Endometrial microvascular endothelial cells (primary cell): ENCODE results near the gene PLEKHG4B. TPM values are rescaled to one million over a fixed set of nuclear protein-coding genes. Genes with fewer than 3 reads are reported as not detected.
"Not testable (repeated sequence)": the region's sequence is repeated elsewhere in the genome, so short reads cannot be mapped to it uniquely, and the experiment has no call there.

Experiments used
- in situ Hi-C: cut with HindIII; loops from 2 replicates; pipeline ENCODE4 v1.10.0; 2017; ENCODE audit warnings: low sequenced_read_pairs, low pct_unique_long_range_greater_than_20kb; ENCODE audit errors: inconsistent ontology term
- total RNA-seq: library from RNA; depleted of rRNA; stranded (reverse); fragments of >200 nt; gene quantifications from one replicate; pipeline ENCODE4 v1.2.3, GENCODE V29; 2015; ENCODE audit errors: inconsistent ontology term

PLEKHG4B gene, protein sequence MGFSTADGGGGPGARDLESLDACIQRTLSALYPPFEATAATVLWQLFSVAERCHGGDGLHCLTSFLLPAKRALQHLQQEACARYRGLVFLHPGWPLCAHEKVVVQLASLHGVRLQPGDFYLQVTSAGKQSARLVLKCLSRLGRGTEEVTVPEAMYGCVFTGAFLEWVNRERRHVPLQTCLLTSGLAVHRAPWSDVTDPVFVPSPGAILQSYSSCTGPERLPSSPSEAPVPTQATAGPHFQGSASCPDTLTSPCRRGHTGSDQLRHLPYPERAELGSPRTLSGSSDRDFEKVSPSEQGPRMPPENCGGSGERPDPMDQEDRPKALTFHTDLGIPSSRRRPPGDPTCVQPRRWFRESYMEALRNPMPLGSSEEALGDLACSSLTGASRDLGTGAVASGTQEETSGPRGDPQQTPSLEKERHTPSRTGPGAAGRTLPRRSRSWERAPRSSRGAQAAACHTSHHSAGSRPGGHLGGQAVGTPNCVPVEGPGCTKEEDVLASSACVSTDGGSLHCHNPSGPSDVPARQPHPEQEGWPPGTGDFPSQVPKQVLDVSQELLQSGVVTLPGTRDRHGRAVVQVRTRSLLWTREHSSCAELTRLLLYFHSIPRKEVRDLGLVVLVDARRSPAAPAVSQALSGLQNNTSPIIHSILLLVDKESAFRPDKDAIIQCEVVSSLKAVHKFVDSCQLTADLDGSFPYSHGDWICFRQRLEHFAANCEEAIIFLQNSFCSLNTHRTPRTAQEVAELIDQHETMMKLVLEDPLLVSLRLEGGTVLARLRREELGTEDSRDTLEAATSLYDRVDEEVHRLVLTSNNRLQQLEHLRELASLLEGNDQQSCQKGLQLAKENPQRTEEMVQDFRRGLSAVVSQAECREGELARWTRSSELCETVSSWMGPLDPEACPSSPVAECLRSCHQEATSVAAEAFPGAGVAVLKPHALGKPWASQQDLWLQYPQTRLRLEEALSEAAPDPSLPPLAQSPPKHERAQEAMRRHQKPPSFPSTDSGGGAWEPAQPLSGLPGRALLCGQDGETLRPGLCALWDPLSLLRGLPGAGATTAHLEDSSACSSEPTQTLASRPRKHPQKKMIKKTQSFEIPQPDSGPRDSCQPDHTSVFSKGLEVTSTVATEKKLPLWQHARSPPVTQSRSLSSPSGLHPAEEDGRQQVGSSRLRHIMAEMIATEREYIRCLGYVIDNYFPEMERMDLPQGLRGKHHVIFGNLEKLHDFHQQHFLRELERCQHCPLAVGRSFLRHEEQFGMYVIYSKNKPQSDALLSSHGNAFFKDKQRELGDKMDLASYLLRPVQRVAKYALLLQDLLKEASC (N-terminal part only)
- 0.19 TPM for total RNA-seq

DNA sequence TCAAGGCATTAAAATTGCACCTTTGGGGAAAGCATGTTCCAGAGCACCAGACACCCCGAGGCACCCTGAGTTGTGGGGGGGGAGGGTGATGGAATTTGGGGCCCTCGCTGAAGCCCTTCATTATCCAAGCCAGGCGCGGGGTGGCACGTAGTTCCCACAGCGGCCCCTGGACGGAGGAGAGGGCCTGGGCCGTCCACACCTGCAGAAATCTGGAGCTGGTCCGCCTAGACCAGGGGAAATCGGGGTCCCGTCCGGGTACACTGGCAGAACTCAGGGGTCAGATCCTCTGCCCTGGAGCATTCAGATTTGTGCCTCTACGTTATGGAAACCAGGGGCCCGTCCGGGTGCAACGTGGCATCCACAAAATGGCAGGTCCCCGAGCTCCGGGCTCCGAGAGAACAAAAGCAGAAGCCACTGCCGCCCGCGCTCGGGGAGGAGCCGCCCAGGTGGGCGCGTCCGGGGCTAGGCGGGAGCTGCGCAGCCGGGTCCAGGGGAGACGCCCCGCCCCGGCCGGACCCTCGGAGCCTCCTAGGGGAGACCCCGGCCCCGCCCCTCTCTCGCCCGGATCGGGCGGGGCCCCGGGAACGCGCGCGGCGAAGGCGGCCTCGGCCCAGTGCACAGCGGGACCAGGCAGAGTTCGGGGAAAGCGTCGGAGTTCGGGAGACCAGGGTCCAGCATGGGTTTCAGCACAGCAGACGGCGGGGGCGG is at the start of gene PLEKHG4B:
Gene PLEKHG4B, plus strand, starts transcription at position 613 of the 708 bp plus-strand sequence. Its CDS starts 64 bp downstream, at position 677.
- in situ Hi-C loops: no loop called here

DNA sequence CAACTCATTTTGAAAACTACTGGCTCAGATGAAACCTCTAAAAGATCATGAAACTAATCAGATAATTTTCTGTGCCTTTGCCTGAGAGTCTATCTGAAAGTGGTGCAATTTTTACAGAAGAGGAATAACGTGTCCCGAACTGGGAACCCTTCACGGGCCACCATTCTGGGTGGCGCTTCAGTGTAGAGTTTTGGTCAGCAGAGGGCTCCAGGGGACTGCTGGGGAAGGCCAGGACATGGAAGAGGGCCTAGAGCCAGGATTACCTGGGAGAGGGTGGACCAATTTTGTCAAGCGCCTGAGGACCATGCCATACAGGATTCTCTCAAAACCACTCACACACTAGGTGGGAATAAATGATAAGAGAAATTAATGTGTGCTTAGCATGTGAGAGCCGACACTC is 49.7 kb upstream of the PLEKHG4B start:
- in situ Hi-C loops: no loop called here

DNA sequence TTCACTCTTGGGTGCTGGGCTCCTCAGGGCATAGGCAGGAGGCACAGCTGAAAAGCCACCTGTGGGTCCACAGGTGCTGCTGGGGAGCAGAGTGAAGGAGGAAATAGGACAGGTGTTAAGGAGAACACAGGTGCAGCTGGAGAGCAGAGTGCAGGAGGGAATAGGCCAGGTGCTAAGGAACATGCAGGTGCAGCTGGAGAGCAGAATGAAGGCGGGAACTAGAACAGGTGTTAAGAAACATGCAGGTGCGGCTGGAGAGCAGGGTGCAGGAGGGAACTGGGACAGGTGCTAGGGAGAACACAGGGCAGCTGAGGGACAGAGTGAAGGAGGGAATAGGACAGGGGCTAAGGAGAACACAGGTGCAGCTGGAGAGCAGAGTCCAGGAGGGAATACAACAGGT is 43.8 kb upstream of the PLEKHG4B start:
- in situ Hi-C loops: no loop called here

DNA sequence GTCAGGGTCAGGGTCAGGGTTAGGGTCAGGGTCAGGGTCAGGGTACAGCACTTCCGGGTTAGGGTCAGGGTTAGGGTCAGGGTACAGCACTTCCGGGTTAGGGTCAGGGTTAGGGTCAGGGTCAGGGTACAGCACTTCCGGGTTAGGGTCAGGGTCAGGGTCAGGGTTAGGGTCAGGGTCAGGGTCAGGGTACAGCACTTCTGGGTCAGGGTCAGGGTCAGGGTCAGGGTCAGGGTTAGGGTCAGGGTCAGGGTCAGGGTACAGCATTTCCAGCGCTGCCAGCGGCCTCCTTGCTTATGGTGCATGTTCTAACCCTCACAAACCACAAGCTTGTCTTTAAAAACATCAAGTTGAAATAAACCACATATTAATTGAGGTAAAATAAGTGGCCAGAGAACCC is 42.4 kb upstream of the PLEKHG4B start:
- in situ Hi-C loops: not testable (repeated sequence)

DNA sequence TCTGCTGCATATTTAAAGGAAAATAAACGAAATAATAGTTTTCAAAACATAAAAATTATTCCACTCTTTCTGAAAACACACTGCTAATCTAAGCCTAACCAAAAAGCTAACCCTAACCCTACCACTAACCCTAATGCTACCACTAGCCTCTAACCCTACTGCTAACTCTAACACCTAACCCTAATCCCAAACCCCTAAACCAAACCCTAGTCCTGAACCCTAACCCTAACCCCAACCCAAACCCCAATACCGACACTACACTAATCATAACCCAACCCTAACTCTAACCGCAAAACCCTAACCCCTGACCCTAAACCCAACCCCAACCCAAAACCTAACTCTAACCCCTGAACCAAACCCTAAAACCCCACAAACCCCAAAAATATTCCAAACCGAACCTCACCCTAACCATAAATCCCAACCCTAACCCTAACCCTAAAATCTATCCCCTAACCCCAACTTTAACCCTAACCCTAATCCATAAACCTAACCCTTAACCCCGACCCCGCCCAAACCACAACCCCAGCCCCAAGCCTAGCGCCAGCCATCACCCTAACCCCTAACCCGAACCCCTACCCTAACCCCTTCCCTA is 41.9 kb upstream of the PLEKHG4B start:
- in situ Hi-C loops: no loop called here

DNA sequence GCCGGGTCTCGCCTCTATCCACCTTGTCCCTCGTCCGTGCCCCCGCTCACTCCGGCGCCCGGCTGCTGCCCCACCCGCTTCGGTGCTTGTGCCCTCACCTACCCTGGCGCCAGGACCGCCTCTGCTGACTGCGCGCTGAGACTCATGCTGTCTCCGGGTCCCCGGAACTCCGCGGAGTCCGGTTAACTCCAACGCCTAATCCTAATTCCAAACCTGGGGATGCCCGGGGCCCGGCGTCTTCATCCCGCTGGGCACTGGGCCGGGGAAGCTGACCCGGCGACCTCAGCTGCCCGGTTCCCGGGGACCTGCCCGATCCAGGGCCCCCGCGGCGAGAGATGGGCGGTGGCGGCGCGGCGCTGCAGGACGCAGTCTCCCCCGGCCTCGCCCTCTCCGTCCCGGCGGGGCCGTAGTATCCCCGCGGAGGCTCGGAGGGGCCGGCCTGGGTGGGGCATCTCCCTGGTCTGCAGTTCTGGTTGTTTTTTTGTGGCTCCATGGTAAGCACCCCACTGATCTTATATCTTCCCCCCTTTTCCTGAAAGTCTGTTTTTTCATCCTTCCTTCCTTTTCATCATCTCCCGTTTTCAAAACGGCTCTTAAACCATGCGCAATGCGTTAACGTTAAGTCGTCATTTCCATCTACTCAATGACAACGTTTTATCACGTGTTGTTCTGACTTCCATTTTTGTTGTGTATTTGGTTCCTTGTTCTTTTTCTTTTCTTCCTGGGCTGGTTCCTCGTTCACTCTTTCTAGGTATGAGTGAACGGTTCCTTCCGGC is 41.1 kb upstream of the PLEKHG4B start:
- in situ Hi-C loops: no loop called here

DNA sequence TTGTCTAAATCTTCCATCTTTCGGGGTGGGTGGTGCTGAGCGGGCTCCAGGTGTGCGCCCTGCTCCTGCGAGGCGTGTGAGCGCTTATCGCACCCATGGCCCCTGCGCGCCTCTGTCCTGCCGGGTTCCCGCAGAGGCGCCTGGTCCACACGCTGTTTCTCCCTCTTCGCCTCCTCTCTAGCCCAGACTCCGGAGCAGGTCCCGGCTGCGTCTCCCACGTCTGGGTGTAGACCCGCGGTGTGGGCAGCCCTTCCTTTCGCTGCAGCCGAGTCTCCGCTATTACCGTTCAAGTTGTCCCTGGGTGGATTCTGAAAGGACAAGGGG is 40.5 kb upstream of the PLEKHG4B start:
- in situ Hi-C loops: no loop called here

DNA sequence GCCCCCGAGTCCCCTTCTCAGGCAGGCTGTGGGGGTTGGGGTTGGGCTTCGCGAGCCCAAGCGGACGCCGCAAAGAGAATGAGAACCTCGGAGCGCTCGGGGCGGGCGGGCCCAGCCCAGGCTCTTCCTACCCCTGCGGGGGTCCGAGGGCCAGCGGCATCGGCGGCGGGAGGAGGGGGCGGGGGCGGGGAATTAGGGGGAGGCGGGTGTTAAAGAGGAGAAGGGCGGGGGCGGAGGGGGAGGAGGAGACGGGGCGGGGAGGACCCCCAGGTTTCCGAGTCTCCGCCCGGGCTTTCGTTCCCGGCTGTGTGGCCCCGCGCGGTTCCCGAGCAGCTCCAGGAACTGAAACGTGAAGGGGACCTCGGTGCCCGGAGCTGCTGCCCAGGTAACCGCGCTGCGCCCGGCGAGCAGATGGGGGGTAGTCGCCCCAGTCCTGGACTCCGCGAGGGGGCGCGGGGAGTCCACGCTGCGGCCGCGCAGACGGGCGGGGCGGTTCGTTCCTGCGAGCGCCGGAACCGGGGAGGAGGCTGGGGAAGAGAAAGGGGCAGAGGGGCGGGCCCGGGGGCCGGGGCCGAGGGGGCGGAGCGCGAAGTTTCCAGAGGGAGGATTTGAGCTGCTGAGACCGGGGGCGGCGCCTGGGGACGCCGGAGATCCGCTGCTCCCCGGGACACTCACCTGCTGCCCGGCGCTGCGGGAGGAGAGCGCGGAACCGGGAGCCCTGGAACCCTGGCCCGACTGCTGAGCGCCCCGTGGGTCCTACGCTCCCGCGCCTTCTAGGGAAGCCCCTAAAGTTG is 38.4 kb upstream of the PLEKHG4B start:
- in situ Hi-C loops: no loop called here

DNA sequence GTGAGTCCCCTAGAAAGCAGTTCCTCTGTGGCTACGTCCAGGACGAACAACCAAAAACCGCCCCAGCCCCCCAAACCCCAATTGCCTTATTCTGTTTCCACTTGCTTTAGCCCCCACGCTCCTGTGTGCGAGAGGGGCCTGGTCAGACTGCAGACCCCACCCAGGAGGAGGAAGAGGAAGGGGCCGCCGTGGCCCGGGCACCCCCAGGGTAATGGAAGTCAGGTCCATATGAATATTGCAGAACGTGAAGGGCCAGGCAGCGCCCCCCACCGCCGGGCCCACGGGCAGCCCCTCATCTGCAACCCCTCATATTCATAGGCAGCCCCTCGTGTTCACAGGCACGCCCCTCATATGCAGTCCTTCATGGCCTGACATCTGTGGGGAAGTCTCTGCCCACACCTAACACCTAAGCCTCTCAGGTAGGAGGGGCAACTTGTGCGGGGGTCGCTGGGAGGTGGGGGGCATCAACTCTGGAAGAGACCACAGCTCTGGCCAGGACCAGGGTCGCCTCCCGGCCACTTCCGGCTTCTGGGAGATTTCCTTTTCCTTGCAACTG is 37.7 kb upstream of the PLEKHG4B start:
- in situ Hi-C loops: no loop called here

DNA sequence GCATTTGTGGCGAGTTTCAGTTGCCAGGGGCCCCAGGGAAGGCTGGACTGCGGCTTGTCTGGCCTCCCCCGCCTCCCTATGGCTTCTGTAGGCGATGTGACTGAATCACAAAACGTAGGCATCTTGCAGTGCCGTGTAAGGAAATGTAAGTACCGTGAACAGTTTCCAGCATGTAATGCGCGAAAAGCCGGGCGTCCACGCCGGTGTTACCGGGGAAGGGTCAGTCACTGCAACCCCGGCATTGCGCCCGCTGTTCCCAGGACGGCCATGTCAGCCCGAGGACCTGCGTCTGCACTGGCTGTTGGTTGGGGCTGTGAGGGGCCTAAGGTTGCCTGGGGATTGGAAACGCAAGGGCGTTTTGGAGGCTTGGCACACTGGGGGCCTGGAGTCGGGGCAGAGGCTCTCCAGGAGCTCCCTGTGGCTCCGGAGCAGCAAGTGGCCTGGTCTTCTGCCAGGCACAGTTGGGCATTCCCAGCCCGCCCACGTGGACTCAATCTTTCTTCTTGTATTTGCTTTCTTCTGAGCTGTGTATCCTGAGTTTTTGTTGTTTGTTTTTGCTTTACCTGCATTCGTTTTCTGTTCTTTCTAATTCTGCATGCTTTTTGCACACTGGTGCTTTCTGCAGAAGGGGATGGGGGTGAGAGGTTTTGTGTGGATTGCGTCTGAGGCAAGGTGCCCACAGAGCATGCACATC is 36.9 kb upstream of the PLEKHG4B start:
- in situ Hi-C loops: no loop called here

DNA sequence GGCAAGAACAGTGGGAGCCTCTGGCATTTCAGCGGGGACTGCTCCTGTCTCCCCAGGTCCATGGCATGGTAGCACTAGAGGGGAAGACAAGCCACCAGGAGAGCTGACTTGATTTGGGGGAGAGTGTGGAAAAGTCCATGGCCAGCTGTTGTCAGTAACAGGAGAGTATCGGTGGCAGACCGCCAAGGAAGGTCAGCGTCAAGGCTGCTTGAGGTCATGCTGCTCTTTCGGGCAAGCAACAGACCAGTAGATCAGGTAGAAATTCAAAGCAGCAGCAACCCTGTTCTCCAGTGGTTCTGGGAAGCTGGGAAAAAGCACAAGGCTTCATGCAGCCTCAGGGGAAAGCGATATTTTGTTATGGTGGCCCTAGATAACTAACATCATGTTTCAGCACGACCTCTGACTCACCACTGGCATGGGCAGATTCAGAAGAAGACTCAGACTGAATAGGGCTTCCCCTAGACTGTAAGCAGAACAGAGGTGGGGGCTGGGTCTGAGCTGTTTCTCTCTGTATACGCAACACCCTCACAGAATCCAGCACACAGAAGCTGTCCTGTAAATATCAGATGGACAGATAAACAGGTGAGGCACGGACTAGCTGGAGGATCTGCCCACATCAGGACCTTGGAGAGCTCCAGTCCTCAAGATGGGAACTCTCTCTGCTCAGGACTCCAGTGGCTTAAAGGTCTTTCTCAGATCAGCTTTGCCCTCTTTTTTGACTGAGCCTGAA is 35.2 kb upstream of the PLEKHG4B start:
- in situ Hi-C loops: no loop called here

DNA sequence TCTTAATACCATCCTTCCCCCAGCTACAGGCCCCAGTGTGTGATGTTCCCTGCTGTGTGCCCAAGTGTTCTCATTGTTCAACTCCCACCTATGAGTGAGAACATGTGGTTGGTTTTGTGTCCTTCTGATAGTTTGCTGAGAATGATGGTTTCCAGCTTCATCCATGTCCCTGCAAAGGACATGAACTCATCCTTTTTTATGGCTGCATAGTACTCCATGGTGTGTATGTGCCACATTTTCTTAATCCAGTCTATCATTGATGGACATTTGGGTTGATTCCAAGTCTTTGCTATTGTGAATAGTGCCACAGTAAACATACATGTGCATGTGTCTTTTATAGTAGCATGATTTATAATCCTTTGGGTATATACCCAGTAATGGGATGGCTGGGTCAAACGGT is 31.7 kb upstream of the PLEKHG4B start:
- in situ Hi-C loops: not testable (repeated sequence)

DNA sequence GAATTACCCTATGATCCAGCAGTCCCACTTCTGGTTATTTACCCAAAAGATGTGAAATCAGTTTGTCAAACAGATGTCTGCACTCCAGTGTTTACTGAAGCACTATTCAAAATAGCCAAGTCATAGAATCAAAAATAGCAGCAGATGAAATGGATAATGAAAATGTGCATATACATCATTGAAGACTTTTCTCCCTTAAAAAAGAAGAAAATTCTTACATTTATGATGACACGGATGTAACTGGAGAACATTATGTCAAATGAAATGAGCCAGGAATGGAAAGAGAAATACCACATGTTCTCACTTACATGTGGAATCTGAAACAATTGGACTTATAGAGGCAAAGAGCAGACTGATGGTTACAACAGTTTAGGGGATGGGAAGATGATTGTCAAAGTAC is 21.5 kb upstream of the PLEKHG4B start:
- in situ Hi-C loops: no loop called here

DNA sequence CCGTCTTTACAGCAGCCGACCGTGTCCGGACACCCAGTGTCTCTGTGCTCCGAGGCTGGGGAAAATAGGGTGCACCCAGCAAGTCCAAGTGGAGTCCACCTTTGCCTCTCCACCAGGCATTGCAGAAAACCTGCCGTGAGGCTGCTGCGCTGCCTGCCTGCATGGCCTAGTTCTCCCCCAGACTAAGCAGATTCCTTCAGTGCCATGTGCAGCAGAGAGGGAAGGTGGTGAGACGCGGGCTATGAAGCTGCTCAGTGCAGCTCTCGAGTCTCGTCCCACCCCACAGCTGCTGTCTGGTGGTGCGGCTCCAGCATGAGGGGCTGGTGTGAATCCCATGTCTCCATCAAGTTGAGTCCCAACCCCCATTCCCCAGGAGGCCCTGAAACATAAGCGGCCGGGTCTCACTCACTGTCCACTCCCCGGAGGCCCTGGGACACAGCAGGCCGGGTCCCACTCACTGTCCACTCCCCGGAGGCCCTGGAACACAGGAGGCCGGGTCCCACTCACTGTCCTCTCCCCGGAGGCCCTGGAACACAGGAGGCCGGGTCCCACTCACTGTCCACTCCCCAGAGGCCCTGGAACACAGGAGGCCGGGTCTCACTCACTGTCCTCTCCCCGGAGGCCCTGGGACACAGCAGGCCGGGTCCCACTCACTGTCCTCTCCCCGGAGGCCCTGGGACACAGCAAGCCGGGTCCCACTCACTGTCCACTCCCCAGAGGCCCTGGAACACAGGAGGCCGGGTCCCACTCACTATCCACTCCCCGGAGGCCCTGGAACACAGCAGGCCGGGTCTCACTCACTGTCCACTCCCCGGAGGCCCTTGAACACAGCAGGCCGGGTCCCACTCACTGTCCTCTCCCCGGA is 19.4 kb upstream of the PLEKHG4B start:
- in situ Hi-C loops: not testable (repeated sequence)

DNA sequence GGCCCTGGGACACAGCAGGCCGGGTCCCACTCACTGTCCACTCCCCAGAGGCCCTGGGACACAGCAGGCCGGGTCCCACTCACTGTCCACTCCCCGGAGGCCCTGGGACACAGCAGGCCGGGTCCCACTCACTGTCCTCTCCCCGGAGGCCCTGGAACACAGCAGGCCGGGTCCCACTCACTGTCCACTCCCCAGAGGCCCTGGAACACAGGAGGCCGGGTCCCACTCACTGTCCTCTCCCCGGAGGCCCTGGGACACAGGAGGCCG is 18.9 kb upstream of the PLEKHG4B start:
- in situ Hi-C loops: not testable (repeated sequence)
